CD4-positive, alpha-beta T cell treated with Interleukin-4 for 4 hours (primary cell): Measurements from ENCODE around the gene RNF149.
"Not testable (repeated sequence)": the region's sequence is repeated elsewhere in the genome, so short reads cannot be mapped to it uniquely, and the experiment has no call there.

Experiments
- DNase-seq: peaks from one replicate; pipeline ENCODE4 v3.0.0-alpha.2; 2020

Gene RNF149

GRCh38 chr2:101330253-101330933 is 21.9 kb upstream of the RNF149 start:
- peak; percentile 35 for DNase-seq

- peak; percentile 54 for DNase-seq
These were observed 20.5 kb upstream of the RNF149 start for GRCh38 chr2:101329026-101329425.

GRCh38 chr2:101328474-101329007 is 20.0 kb upstream of the RNF149 start:
- peak; percentile 73 for DNase-seq

- no peak for DNase-seq
These were observed 19.4 kb upstream of the RNF149 start for GRCh38 chr2:101327863-101328394.

GRCh38 chr2:101325425-101325824 is 16.9 kb upstream of the RNF149 start:
- no peak for DNase-seq

- DNase-seq: not testable (repeated sequence)
These were observed 8.1 kb upstream of the RNF149 start for GRCh38 chr2:101316568-101316967.

- no peak for DNase-seq
These were observed 3.2 kb upstream of the RNF149 start for GRCh38 chr2:101311696-101312017.

GRCh38 chr2:101310834-101311695 is 2.6 kb upstream of the RNF149 start:
- DNase-seq: peak; percentile 62

GRCh38 chr2:101310090-101310833 is 1.8 kb upstream of the RNF149 start:
- no peak for DNase-seq

- DNase-seq: no peak
These were observed 510 bp downstream of the RNF149 start for GRCh38 chr2:101307950-101308431.

- no peak for DNase-seq
These were observed 998 bp downstream of the RNF149 start for GRCh38 chr2:101307503-101307902.

GRCh38 chr2:101306410-101306809 is 2.1 kb downstream of the RNF149 start:
- DNase-seq: no peak

- DNase-seq: no peak
These were observed 2.9 kb downstream of the RNF149 start for GRCh38 chr2:101305492-101306078.

- no peak for DNase-seq
These were observed 3.5 kb downstream of the RNF149 start for GRCh38 chr2:101305035-101305434.

- DNase-seq: no peak
These were observed 4.8 kb downstream of the RNF149 start for GRCh38 chr2:101303688-101304087.

- no peak for DNase-seq
These were observed 6.5 kb downstream of the RNF149 start for GRCh38 chr2:101302016-101302415.

- DNase-seq: no peak
These were observed 7.7 kb downstream of the RNF149 start for GRCh38 chr2:101300836-101301235.

GRCh38 chr2:101300164-101300563 is 8.3 kb downstream of the RNF149 start:
- no peak for DNase-seq

- no peak for DNase-seq
These were observed 8.9 kb downstream of the RNF149 start for GRCh38 chr2:101299604-101300003.

- DNase-seq: no peak
These were observed 11.1 kb downstream of the RNF149 start for GRCh38 chr2:101297383-101297782.

- no peak for DNase-seq
These were observed 12.1 kb downstream of the RNF149 start for GRCh38 chr2:101296371-101296770.

GRCh38 chr2:101295895-101296294 is 12.6 kb downstream of the RNF149 start:
- DNase-seq: no peak

GRCh38 chr2:101294861-101295260 is 13.6 kb downstream of the RNF149 start:
- no peak for DNase-seq
